CD4-positive, alpha-beta T cell (primary cell): ENCODE measurements around the gene ADAM10. TPM values are rescaled to one million over a fixed set of nuclear protein-coding genes. Genes with fewer than 3 reads are reported as not detected.

Experiments
- ATAC-seq: fragments of 200-7000 bp; cut with Tn5 transposase; one replicate; pipeline ENCODE4 v1.10.0; 2022; ENCODE audit warnings: mild to moderate bottlenecking; ENCODE audit not compliant: poor library complexity
- CTCF ChIA-PET: fragments of 350-600 bp; sonication (Branson Sonifier 250); formaldehyde crosslinking; loops from one replicate; lab custom pipeline; 2021; ENCODE audit warnings: antibody characterized with exemption, inconsistent platforms; lab: Charles Lee
- POLR2A ChIA-PET: fragments of 350-600 bp; sonication (Branson Sonifier 250); formaldehyde crosslinking; loops from one replicate; lab custom pipeline; 2021; ENCODE audit warnings: antibody characterized with exemption, inconsistent platforms; lab: Charles Lee
- DNase-seq, 14 experiments: peaks; one replicate each; pipeline ENCODE4 v3.0.0-alpha.2; 2013 to 2020; ENCODE audit warnings: mixed read lengths in 2 of 14
- H3K27ac ChIP-seq, 2 donors: one replicate each; pipeline versions ENCODE4 v1.5.1 to v1.7.0; 2013; ENCODE audit warnings: low read length in 2 of 2, low read depth in 1 of 2, mild to moderate bottlenecking in 1 of 2
- H3K27me3 ChIP-seq, 2 experiments: 1 replicate in 1 of 2; 2 replicates in 1 of 2; pipeline versions ENCODE4 v1.6.1 to v1.7.0; 2013; ENCODE audit warnings: low read length in 2 of 2, control low read depth in 1 of 2, mild to moderate bottlenecking in 1 of 2, moderate library complexity in 1 of 2; ENCODE audit not compliant: insufficient read depth in 2 of 2, control insufficient read depth in 1 of 2
- H3K36me3 ChIP-seq: one replicate; pipeline ENCODE4 v1.6.1; 2013; ENCODE audit warnings: low read length, control low read depth; ENCODE audit not compliant: insufficient read depth
- H3K4me1 ChIP-seq: one replicate; pipeline ENCODE4 v1.6.1; 2013; ENCODE audit warnings: low read length, control low read depth; ENCODE audit not compliant: insufficient read depth
- H3K4me3 ChIP-seq: one replicate; pipeline ENCODE4 v1.5.1; 2013; ENCODE audit warnings: mild to moderate bottlenecking, low read length, moderate library complexity
- H3K9me3 ChIP-seq, 2 experiments: 1 replicate in 1 of 2; 2 replicates in 1 of 2; pipeline versions ENCODE4 v1.6.1 to v1.7.0; 2013; ENCODE audit warnings: low read length in 2 of 2, mild to moderate bottlenecking in 2 of 2, control low read depth in 1 of 2, moderate library complexity in 1 of 2; ENCODE audit not compliant: control insufficient read depth in 1 of 2, insufficient read depth in 1 of 2
- H3K27ac Mint-ChIP-seq: one replicate; pipeline ENCODE4 v1.8.0; 2020; ENCODE audit warnings: mixed read lengths
- H3K27me3 Mint-ChIP-seq: one replicate; pipeline ENCODE4 v1.8.0; 2021; ENCODE audit warnings: mixed read lengths
- H3K36me3 Mint-ChIP-seq: one replicate; pipeline ENCODE4 v1.8.0; 2021; ENCODE audit warnings: low read depth, mixed read lengths
- H3K4me1 Mint-ChIP-seq: one replicate; pipeline ENCODE4 v1.8.0; 2021; ENCODE audit warnings: low read depth, mixed read lengths
- H3K4me3 Mint-ChIP-seq: one replicate; pipeline ENCODE4 v1.8.0; 2020; ENCODE audit warnings: mild to moderate bottlenecking, mixed read lengths
- H3K9me3 Mint-ChIP-seq: one replicate; pipeline ENCODE4 v1.8.0; 2020; ENCODE audit warnings: mixed read lengths
- intact Hi-C, 2 experiments: fragments of 100-400 bp; cut with DNase I in 1 of 2; cut with micrococcal nuclease in 1 of 2; formaldehyde crosslinking; loops; one replicate each; pipeline versions ENCODE4 v1.15.1 to v1.9.0; 2023 to 2025; cut with DNase I, micrococcal nuclease
- total RNA-seq, 174 experiments: library from RNA in 2 of 174; stranded (reverse) in 2 of 174; gene quantifications; one replicate each; pipeline ENCODE4 v1.2.3 and lab custom pipeline; 2021 to 2026
- TF ChIP-seq, protein P1 (sequence below): fragments of 200-600 bp; IDR thresholded peaks from one replicate; pipeline ENCODE4 v1.8.0; 2022; ENCODE audit warnings: antibody characterized with exemption, mild to moderate bottlenecking

ADAM10 gene
- total RNA-seq, 2 experiments from 2014 or later, result 70.5 to 80.4 TPM

DNA sequence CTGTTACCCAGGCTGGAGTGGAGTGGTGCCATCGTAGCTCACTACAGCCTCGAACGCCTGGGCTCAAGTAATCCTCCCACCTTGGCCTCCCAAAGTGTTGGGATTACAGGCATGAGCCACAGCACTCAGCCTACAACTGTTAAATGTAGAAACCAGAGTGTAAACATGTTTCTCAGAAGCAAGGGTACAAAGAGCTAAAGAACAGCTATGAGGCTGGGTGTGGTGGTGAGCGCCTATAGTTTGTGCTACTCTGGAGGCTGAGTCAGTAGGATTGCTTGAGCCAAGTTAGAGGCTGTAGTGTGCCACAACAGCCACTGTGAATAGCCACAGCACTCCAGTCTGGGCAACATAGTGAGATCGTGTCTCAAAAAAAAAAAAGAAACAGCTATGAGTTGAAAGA, 16.8 kb upstream of the ADAM10 start:
- Mint-ChIP-seq H3K27ac (no peak overlapping the region), H3K36me3 (peaks cover 4% of the 10 kb centered on the region), H3K9me3 (peaks cover 3% of the 10 kb centered on the region), H3K4me3 (peak overlapping the region; percentile 23), H3K4me1 (peaks cover 20% of the 10 kb centered on the region), H3K27me3 (no peaks in the 10 kb centered on the region)
- peaks cover 7% of the 10 kb centered on the region for H3K4me1 ChIP-seq
- H3K27me3 ChIP-seq, result no peaks in the 10 kb centered on the region
- no peaks in the 10 kb centered on the region for H3K36me3 ChIP-seq
- TF ChIP-seq, protein P1, sequence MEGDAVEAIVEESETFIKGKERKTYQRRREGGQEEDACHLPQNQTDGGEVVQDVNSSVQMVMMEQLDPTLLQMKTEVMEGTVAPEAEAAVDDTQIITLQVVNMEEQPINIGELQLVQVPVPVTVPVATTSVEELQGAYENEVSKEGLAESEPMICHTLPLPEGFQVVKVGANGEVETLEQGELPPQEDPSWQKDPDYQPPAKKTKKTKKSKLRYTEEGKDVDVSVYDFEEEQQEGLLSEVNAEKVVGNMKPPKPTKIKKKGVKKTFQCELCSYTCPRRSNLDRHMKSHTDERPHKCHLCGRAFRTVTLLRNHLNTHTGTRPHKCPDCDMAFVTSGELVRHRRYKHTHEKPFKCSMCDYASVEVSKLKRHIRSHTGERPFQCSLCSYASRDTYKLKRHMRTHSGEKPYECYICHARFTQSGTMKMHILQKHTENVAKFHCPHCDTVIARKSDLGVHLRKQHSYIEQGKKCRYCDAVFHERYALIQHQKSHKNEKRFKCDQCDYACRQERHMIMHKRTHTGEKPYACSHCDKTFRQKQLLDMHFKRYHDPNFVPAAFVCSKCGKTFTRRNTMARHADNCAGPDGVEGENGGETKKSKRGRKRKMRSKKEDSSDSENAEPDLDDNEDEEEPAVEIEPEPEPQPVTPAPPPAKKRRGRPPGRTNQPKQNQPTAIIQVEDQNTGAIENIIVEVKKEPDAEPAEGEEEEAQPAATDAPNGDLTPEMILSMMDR, result no peak
- no peak overlapping the region for H3K4me3 ChIP-seq
- ChIA-PET POLR2A (interaction anchor here (8.4 kb wide), 1 partner anchor 19 kb away, joined by 179 read pairs; the partner anchor contains the start of gene ADAM10), CTCF (no interaction called here)
- H3K27ac ChIP-seq, result no peak overlapping the region
- no peak for DNase-seq
- ATAC-seq, result no peak
- peaks cover 0 to 8% of the 10 kb centered on the region in 2 experiments for H3K9me3 ChIP-seq
- intact Hi-C loops, result loop anchor here in 1 of 2 experiments (10.0 kb wide), 1 partner anchor 721 kb away; no protein-coding TSS in a partner anchor

DNA sequence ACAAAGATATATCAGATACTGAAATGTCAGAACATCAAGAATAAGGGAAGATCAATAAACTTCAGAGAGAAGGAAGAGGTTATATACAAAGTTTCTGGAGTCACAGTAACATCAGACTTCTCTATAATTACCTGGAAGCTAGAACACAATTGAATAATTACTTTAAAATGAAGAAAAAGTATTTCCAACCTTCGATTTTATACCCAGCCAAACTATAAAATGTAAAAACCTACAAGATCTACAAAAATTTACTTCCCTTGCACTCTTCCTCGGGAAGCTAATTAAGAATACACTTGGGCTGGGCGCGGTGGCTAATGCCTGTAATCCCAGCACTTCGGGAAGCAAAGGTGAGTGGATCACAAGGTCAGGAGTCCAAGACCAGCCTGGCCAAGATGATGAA, 15.0 kb upstream of the ADAM10 start:
- Mint-ChIP-seq H3K27ac (no peak overlapping the region), H3K9me3 (peaks cover 3% of the 10 kb centered on the region), H3K4me3 (no peak overlapping the region), H3K4me1 (peaks cover 5% of the 10 kb centered on the region), H3K36me3 (no peaks in the 10 kb centered on the region), H3K27me3 (no peaks in the 10 kb centered on the region)
- intact Hi-C loops, result loop anchor here in 1 of 2 experiments (10.0 kb wide), 1 partner anchor 720 kb away; no protein-coding TSS in a partner anchor
- Histone ChIP-seq H3K4me1 (no peaks in the 10 kb centered on the region), H3K36me3 (no peaks in the 10 kb centered on the region), H3K27ac (no peak overlapping the region), H3K4me3 (no peak overlapping the region), H3K27me3 (no peaks in the 10 kb centered on the region), H3K9me3 (peaks cover 0 to 8% of the 10 kb centered on the region in 2 experiments)
- ATAC-seq (no peak), DNase-seq (no peak)
- ChIA-PET CTCF (interaction anchor here (1.8 kb wide), 1 partner anchor 15 kb away, joined by 4 read pairs; the partner anchor contains the start of gene ADAM10), POLR2A (interaction anchor here (0.6 kb wide), 1 partner anchor 1567 kb away, joined by 4 read pairs; no protein-coding TSS in a partner anchor)
- TF ChIP-seq, protein P1, result no peak

DNA sequence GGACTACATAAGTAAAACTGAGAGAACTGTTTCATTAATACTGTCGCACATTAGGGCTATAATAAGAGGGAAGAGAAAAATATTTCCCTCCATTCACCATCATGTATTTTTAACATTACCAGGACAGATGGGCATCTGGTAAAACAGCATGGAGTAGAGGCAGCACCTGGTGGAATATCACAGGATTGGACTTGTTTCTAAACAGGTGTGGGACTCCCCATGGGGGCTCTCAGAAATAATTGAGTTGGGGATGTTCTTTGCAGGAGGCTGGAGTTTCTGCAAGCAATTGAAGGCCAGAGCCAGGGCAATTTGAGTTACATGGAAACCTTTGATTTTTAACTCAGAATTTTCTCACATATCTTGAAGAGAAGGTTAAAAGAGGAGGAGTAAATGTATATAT, 13.2 kb upstream of the ADAM10 start:
- TF ChIP-seq, protein P1, result no peak
- ChIA-PET POLR2A (no interaction called here), CTCF (interaction anchor here (0.7 to 1.1 kb wide), 2 partner anchors 9 to 36 kb away, joined by 3 read pairs; partner anchors contain the start of gene MINDY2)
- DNase-seq, result no peak
- peaks cover 3% of the 10 kb centered on the region for H3K9me3 Mint-ChIP-seq
- no peak for ATAC-seq
- H3K4me3 Mint-ChIP-seq, result no peak overlapping the region
- H3K9me3 ChIP-seq, result peaks cover 0 to 8% of the 10 kb centered on the region in 2 experiments
- no peaks in the 10 kb centered on the region for H3K27me3 ChIP-seq
- no peaks in the 10 kb centered on the region for H3K27me3 Mint-ChIP-seq
- intact Hi-C loops, result loop anchor here in 1 of 2 experiments (10.0 kb wide), 1 partner anchor 718 kb away; no protein-coding TSS in a partner anchor
- no peaks in the 10 kb centered on the region for H3K4me1 Mint-ChIP-seq
- no peak overlapping the region for H3K27ac Mint-ChIP-seq
- no peak overlapping the region for H3K4me3 ChIP-seq
- H3K36me3 ChIP-seq, result no peaks in the 10 kb centered on the region
- no peaks in the 10 kb centered on the region for H3K36me3 Mint-ChIP-seq
- no peaks in the 10 kb centered on the region for H3K4me1 ChIP-seq
- H3K27ac ChIP-seq, result no peak overlapping the region
